Measurements from ENCODE around the gene IL1RAPL2.

Gene IL1RAPL2

GRCh38 chrX:104745152-104745551 lies 179.2 kb downstream of the IL1RAPL2 start:
- TF ChIP-seq REST (IDR thresholded peaks at IDR 0.05; ENCODE audit: low read depth), result no peak
- no peak for TF ChIP-seq RAD21 (IDR thresholded peaks at IDR 0.05; ENCODE audit: low read depth)
- no peak for TF ChIP-seq TAF1 (IDR thresholded peaks at IDR 0.05; ENCODE audit: low read depth)
- no peak for TF ChIP-seq EP300 (IDR thresholded peaks at IDR 0.05; ENCODE audit: borderline replicate concordance)
- TF ChIP-seq MAX (IDR thresholded peaks at IDR 0.05), result no peak
- no peak for TF ChIP-seq TCF12 (IDR thresholded peaks at IDR 0.05; ENCODE audit: low read depth)
- no peak for TF ChIP-seq ZBTB7A (IDR thresholded peaks at IDR 0.05; ENCODE audit: low read depth)

GRCh38 chrX:104749951-104750610 lies 184.1 kb downstream of the IL1RAPL2 start:
- TF ChIP-seq MAX (IDR thresholded peaks at IDR 0.05) (no peak), CREB1 (IDR thresholded peaks at IDR 0.05; ENCODE audit: low read depth) (no peak), ZBTB7A (IDR thresholded peaks at IDR 0.05; ENCODE audit: low read depth) (no peak), YY1 (IDR thresholded peaks at IDR 0.05; ENCODE audit: low read depth) (no peak), TAF1 (IDR thresholded peaks at IDR 0.05; ENCODE audit: low read depth) (no peak), EP300 (IDR thresholded peaks at IDR 0.05; ENCODE audit: borderline replicate concordance) (no peak), CEBPB (IDR thresholded peaks at IDR 0.05) (no peak), FOXM1 (IDR thresholded peaks at IDR 0.05; ENCODE audit: borderline replicate concordance, low read depth) (no peak), RAD21 (IDR thresholded peaks at IDR 0.05; ENCODE audit: low read depth) (no peak)

GRCh38 chrX:104762641-104763040 lies 196.6 kb downstream of the IL1RAPL2 start:
- TF ChIP-seq TAF1 (IDR thresholded peaks at IDR 0.05; ENCODE audit: low read depth) (no peak), TCF12 (IDR thresholded peaks at IDR 0.05; ENCODE audit: low read depth) (no peak), TEAD4 (IDR thresholded peaks at IDR 0.05) (no peak), ZBTB7A (IDR thresholded peaks at IDR 0.05; ENCODE audit: low read depth) (no peak), CREB1 (IDR thresholded peaks at IDR 0.05; ENCODE audit: low read depth) (no peak), USF1 (IDR thresholded peaks at IDR 0.05) (no peak), FOXM1 (IDR thresholded peaks at IDR 0.05; ENCODE audit: borderline replicate concordance, low read depth) (no peak), MAX (IDR thresholded peaks at IDR 0.05) (no peak), REST (IDR thresholded peaks at IDR 0.05; ENCODE audit: low read depth) (no peak), EP300 (IDR thresholded peaks at IDR 0.05; ENCODE audit: borderline replicate concordance) (no peak), EGR1 (IDR thresholded peaks at IDR 0.05) (no peak), CEBPB (IDR thresholded peaks at IDR 0.05) (no peak)

- TF ChIP-seq NFIC (IDR thresholded peaks at IDR 0.05) (no peak), FOXM1 (IDR thresholded peaks at IDR 0.05; ENCODE audit: borderline replicate concordance, low read depth) (no peak), EGR1 (IDR thresholded peaks at IDR 0.05) (no peak), TEAD4 (IDR thresholded peaks at IDR 0.05) (no peak), CEBPB (IDR thresholded peaks at IDR 0.05) (no peak), USF1 (IDR thresholded peaks at IDR 0.05) (no peak), ZBTB7A (IDR thresholded peaks at IDR 0.05; ENCODE audit: low read depth) (no peak), MAX (IDR thresholded peaks at IDR 0.05) (no peak), RAD21 (IDR thresholded peaks at IDR 0.05; ENCODE audit: low read depth) (no peak), TCF12 (IDR thresholded peaks at IDR 0.05; ENCODE audit: low read depth) (no peak), REST (IDR thresholded peaks at IDR 0.05; ENCODE audit: low read depth) (no peak; the same call in 1 of the 2 replicates), EP300 (IDR thresholded peaks at IDR 0.05; ENCODE audit: borderline replicate concordance) (no peak), CREB1 (IDR thresholded peaks at IDR 0.05; ENCODE audit: low read depth) (no peak), TAF1 (IDR thresholded peaks at IDR 0.05; ENCODE audit: low read depth) (no peak), YY1 (IDR thresholded peaks at IDR 0.05; ENCODE audit: low read depth) (no peak)
Measured at GRCh38 chrX:104789784-104790183, 223.8 kb downstream of the IL1RAPL2 start.
